HepG2 (cell line): ENCODE data around the gene LRP1B. TPM values are rescaled to one million over a fixed set of nuclear protein-coding genes. Genes with fewer than 3 reads are reported as not detected.

ENCODE experiments used
- NFAT5 ChIP-seq: sonication (generic); formaldehyde crosslinking; IDR thresholded peaks from 2 replicates; pipeline ENCODE4 v1.4.0; 2020; ENCODE audit warnings: missing genetic modification reagents
- NFYB ChIP-seq: sonication (generic); formaldehyde crosslinking; IDR thresholded peaks from 2 replicates; pipeline ENCODE4 v1.4.0; 2020; ENCODE audit warnings: missing genetic modification reagents
- RORA ChIP-seq: sonication (generic); formaldehyde crosslinking; IDR thresholded peaks from 2 replicates; pipeline ENCODE4 v1.5.0; 2020; ENCODE audit warnings: mild to moderate bottlenecking, missing genetic modification reagents, moderate library complexity
- SRSF1 ChIP-seq: fragments of 200-400 bp; formaldehyde crosslinking; optimal IDR thresholded peaks from 2 replicates; pipeline ENCODE3; 2017; ENCODE audit warnings: mild to moderate bottlenecking, low read depth, low read length, moderate library complexity
- ZNF160 ChIP-seq: sonication (generic); formaldehyde crosslinking; IDR thresholded peaks from 2 replicates; pipeline ENCODE4 v1.8.0; 2022; ENCODE audit warnings: mild to moderate bottlenecking, inconsistent platforms, missing genetic modification reagents
- ZNF75D ChIP-seq: sonication (generic); formaldehyde crosslinking; IDR thresholded peaks from 2 replicates; pipeline ENCODE4 v1.8.1; 2023; ENCODE audit warnings: missing genetic modification reagents, mild to moderate bottlenecking, borderline replicate concordance
- ZNF780A ChIP-seq: sonication (generic); formaldehyde crosslinking; IDR thresholded peaks from 2 replicates; pipeline ENCODE4 v1.8.0; 2022; ENCODE audit warnings: mild to moderate bottlenecking, missing genetic modification reagents, moderate library complexity
- polyA plus RNA-seq, 8 experiments: library from polyadenylated mRNA; depleted of rRNA in 3 of 8; stranded (reverse) in 7 of 8; unstranded in 1 of 8; fragments of >200 nt; fragmentation: Illumina TruSeq in 4 of 8; extraction: Trizol in 4 of 8; gene quantifications; 2 replicates each; pipeline versions ENCODE4 v1.2.1 to v1.2.3, GENCODE V29; 2011 to 2016; ENCODE audit warnings: low read depth in 4 of 8, missing spikeins in 1 of 8, mixed read lengths in 1 of 8; ENCODE audit not compliant: insufficient read depth in 1 of 8
- total RNA-seq, 5 experiments: library from RNA; depleted of rRNA; stranded (reverse); fragments of >200 nt; fragmentation: Illumina TruSeq; extraction: Trizol; gene quantifications; 2 replicates each; pipeline ENCODE4 v1.2.3, GENCODE V29; 2016; ENCODE audit warnings: low read depth in 1 of 5
- TF ChIP-seq, protein P1 (sequence below), 2 experiments: sonication (generic) in 1 of 2; formaldehyde crosslinking in 1 of 2; IDR thresholded peaks; 2 replicates each; pipeline versions ENCODE4 v1.5.1 to v1.6.1; 2011 to 2020; ENCODE audit warnings: borderline replicate concordance in 1 of 2, low read depth in 1 of 2, low read length in 1 of 2, mild to moderate bottlenecking in 1 of 2, missing genetic modification reagents in 1 of 2, moderate library complexity in 1 of 2

LRP1B gene
- total and polyA plus RNA-seq, 2 of the 13 experiments (the other 11 are each of a cell fraction or from before 2014, with no cell fraction given): 0.04 TPM; not detected in 1

GRCh38 chr2:140234116-140234515 is 1896.7 kb downstream of the LRP1B start (continued):
- TF ChIP-seq NFAT5 (CRISPR knock-in tag): no peak
- no peak for TF ChIP-seq ZNF75D (CRISPR knock-in tag)
- TF ChIP-seq ZNF780A (CRISPR knock-in tag): no peak
- TF ChIP-seq, protein P1, sequence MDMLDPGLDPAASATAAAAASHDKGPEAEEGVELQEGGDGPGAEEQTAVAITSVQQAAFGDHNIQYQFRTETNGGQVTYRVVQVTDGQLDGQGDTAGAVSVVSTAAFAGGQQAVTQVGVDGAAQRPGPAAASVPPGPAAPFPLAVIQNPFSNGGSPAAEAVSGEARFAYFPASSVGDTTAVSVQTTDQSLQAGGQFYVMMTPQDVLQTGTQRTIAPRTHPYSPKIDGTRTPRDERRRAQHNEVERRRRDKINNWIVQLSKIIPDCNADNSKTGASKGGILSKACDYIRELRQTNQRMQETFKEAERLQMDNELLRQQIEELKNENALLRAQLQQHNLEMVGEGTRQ (IDR thresholded peaks at IDR 0.05; ENCODE audit: low read depth, low read length): no peak
- TF ChIP-seq, protein P1 (CRISPR knock-in tag; IDR thresholded peaks at IDR 0.05; ENCODE audit: borderline replicate concordance): no peak
- no peak for TF ChIP-seq RORA (CRISPR knock-in tag)
- no peak for TF ChIP-seq NFYB (CRISPR knock-in tag)
- no peak for TF ChIP-seq SRSF1
- no peak for TF ChIP-seq ZNF160 (CRISPR knock-in tag)
- TF ChIP-seq, all 625 proteins: peak for 0
